GM21717 (cell line): ENCODE results near the gene SLC35F3.
"Not testable (repeated sequence)": the region's sequence is repeated elsewhere in the genome, so short reads cannot be mapped to it uniquely, and the experiment has no call there.

Experiments used
- ATAC-seq: cut with Tn5 transposase; IDR thresholded peaks from one replicate; pipeline ENCODE4 v1.9.1; 2021; ENCODE audit warnings: mild to moderate bottlenecking, moderate library complexity; ENCODE audit not compliant: unreplicated experiment

The SLC35F3 gene

GRCh38 chr1:234243521-234244260 is 339.2 kb downstream of the SLC35F3 start:
- ATAC-seq: no peak

GRCh38 chr1:234244482-234244881 is 340.0 kb downstream of the SLC35F3 start:
- ATAC-seq: no peak

- peak; percentile 88 for ATAC-seq
These were observed 342.2 kb downstream of the SLC35F3 start for GRCh38 chr1:234246638-234247116.

- ATAC-seq: not testable (repeated sequence)
These were observed 343.3 kb downstream of the SLC35F3 start for GRCh38 chr1:234247746-234248145.

GRCh38 chr1:234250747-234251146 is 346.3 kb downstream of the SLC35F3 start:
- no peak for ATAC-seq

DNA sequence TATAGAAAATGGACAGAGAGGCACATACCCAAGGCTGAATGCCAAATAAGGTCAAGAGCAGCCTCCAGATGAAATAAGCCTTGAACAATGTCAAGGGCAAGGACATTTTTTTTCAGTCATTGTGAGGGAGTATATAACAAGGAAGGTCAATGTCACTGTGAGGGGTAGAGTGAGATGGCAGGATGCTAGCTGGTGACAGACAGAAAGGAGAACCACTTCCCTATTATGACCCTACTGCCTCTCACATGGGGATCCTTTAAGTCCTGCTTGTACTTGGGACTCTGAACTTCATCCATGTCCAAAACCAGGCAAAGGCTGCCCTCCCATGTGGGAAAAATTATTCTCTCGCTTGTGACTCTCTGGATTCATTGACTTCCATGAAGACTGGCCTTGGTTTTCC is 349.3 kb downstream of the SLC35F3 start:
- no peak for ATAC-seq

GRCh38 chr1:234256359-234256758 is 351.9 kb downstream of the SLC35F3 start:
- ATAC-seq: no peak

GRCh38 chr1:234258071-234258470 is 353.6 kb downstream of the SLC35F3 start:
- no peak for ATAC-seq

- no peak for ATAC-seq
These were observed 356.1 kb downstream of the SLC35F3 start for GRCh38 chr1:234260578-234260977.

DNA sequence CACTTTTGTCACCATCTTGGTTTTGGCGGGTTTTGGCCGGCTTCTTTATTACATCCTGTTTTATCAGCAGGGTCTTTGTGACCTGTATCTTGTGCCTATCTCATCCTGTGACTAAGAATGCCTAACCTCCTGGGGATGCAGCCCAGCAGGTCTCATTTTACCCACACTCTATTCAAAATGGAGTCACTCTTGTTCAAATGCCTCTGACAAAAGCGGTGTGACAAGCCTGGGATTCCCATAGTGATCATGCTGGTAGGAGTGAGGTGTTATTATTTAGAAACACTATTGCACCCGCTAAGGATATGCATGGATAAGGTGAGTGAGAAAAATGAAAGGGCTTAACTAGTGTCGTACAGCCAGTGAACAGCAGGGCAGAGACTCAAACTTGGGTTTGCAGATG is 357.1 kb downstream of the SLC35F3 start:
- no peak for ATAC-seq

GRCh38 chr1:234262007-234262753 is 357.7 kb downstream of the SLC35F3 start:
- ATAC-seq: no peak

- ATAC-seq: no peak
These were observed 358.3 kb downstream of the SLC35F3 start for GRCh38 chr1:234262754-234263105.

DNA sequence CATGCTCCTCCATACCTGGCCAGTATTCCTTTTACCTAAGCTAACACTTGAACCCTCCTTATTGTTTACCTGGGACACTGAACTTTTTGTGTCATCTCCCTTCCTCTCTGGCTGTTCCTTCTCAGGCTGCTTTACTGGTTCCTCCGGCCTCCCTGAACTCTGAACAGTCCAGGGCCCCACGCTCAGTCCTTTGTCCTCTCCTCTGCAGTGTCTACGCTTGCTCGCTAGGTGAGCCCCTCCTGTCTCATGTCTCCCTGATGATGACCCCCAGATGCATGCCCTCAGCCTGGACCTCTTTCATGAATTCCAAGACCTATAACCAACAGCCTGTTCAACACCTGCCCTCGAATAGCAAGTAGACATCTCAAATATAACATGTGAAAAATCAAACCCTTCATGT is 360.4 kb downstream of the SLC35F3 start:
- ATAC-seq: no peak

DNA sequence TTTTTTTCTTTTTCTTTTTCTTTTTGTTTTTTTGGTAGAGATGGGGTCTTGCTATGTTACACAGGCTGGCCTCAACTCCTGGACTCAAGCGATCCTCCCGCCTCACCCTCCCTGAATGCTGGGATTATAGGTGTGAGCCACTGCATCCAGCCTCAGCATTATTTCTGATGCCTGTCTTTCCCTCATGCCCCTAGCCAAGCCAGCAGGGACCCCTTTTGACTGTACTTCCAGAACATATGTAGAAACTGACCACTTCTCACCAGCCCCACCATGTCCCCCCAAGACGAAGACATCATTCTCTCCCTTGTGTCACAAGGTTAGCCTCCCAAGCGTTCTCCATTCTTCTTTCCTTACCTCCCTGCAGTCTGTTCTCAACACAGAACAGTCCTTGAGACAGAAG is 360.8 kb downstream of the SLC35F3 start:
- ATAC-seq: no peak

- ATAC-seq: no peak
These were observed 361.4 kb downstream of the SLC35F3 start for GRCh38 chr1:234265861-234266260.

DNA sequence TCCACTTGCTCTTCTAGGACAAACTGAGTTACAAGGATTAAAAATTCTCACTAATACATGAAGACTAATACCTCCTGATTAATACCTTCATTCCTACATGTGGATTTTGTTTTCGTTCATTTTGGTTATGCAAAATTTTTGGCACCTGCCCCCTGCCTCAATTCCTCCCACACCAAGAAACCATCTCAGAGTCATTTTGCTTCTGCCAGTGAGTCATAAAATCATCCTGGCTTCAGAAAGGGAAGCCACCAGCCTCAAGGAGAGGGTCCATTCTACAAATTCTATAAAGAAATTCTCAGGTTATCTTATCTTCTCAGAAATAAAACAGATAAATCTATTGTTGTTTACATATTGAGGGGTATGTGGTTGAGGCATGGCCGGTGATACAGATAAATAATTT is 365.6 kb downstream of the SLC35F3 start:
- ATAC-seq: no peak

- no peak for ATAC-seq
These were observed 366.2 kb downstream of the SLC35F3 start for GRCh38 chr1:234270581-234271242.

DNA sequence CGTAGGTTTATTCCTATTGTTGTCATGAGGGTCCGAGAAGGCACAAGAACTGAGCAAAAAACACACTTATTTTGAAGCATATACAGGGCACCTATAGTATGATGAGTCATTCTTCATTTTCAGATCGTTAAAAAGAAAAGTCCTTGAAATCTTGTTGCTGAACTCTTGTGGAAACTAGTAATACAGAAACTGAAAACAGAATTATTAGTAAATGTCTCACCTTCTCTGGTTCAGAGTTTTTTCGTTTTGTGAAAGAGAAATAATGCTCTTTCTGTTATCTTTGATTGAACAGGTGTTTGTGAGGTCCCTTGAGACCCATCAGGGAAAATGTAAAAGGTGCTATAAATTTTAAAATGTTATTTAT is 366.7 kb downstream of the SLC35F3 start:
- ATAC-seq: peak; percentile 93

DNA sequence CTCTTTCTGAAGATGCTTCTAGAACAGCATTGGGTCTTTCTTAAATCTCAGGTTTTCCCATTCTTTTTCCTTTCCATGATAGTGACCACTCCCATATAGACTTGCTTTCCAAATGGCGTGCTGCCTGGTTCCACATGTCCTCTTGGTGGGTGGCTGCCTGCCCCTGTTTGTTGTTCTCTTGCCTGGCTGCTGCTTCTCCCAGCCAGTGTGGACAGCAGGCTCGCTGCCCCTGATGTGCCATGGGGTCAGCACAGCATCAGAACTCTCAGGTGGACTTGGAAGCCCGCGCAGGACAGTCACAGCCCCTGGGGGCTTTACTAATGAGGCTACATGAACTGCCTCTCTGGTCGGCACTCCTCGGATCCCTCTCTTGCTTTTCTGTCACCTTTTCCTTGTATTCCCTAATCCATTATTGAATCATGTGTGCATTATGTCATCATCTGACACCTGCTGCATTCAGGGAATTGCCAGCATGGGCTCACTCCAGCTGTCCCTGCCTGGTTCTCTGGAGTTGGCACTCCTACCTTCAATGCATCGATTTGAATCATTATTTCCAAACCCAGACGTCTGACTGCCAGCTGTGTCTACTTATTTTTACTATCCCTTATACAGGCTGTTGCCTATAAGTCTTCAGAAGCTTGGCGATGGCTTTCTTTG is 368.3 kb downstream of the SLC35F3 start:
- ATAC-seq: no peak

GRCh38 chr1:234273981-234274380 is 369.5 kb downstream of the SLC35F3 start:
- ATAC-seq: no peak

DNA sequence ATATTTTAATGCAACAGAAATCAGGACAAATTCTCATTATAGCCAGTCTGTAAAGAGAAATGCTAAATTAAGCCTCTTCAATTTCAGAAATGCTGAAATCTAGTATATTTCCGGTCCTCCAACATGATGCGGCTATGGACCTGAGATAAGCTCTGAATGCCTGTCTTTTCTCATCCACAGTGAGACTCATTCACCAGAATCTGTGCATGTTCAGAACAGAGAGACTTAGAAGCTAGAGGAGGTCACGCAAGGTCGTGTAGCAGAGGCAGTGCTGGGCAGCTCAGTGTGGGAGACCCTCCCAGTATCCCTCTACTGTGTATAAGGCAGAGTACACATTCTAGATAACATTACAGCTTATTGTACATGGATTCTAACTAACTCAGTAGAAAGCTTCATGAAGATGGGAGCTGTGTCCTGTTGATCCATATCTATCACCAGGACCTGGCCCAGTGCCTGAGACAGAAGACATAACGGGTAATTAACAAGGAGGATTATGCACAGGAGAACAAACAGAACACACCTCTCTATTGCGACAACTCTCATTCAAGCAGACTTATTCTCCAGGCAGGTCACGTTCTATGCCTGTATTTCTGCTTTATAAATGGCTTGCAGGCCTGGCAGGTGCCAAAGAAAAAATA is 371.8 kb downstream of the SLC35F3 start:
- no peak for ATAC-seq
